ENCODE data around the gene TSPAN5.
"Not testable (repeated sequence)": the region's sequence is repeated elsewhere in the genome, so short reads cannot be mapped to it uniquely, and the experiment has no call there.

TSPAN5 gene

GRCh38 chr4:98482847-98483806, 175.3 kb downstream of the TSPAN5 start:
- no peak for DNase-seq

DNA sequence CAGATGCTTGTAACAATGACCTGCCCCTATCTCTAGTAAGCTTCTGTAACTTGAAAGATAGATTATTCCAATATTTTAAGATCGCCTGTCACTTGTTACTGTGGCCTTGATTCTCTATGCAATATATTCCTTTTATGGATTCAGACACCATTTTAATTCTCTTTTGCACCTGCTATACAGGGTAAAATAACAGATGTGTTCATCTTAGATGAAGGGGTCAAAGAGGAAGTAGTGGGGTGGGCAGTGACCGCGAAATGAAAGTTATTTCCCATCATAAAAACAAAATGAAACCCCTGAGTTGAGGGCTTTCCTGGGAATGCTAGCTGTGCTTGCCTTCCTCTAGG, 175.9 kb downstream of the TSPAN5 start:
- no peak for DNase-seq

DNA sequence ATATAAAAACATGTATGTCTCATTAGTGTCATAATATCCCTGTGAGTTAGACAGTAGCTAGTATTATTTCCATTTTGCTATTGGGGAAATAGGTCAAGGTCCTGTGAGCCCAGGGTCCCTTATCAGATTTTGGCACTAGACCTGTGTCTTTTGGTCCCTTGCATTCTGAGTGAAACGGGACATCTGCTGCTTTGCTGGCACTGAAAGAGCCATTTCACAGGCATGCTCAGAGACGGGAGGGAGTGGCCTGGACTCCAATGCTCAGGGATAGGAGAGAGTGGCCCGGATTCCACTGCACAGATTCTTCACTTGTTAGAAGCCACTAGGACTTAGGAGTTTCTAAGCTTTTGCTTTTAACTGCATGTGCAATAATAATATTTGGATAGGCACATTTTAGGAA, 177.2 kb downstream of the TSPAN5 start:
- no peak for DNase-seq

GRCh38 chr4:98480535-98480934, 177.9 kb downstream of the TSPAN5 start:
- no peak for DNase-seq

DNA sequence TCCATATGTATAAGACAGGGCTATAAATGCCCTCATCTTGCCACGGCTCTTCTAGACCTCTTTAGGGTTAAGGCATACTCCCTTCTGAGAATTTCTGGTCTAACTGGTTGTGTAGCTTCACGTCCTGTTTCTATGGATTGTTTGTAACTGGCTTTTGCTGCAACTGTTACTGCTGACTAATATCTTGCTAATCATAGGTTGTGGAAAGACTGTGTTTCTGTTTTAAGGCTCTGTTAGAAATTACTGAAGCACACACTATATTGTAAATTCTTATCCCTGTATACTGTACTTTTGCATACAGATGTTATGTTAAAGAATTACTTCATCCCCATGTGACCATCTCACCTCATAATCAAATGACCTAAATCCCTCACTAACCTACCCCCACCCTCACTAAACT, 178.8 kb downstream of the TSPAN5 start:
- DNase-seq: not testable (repeated sequence)

DNA sequence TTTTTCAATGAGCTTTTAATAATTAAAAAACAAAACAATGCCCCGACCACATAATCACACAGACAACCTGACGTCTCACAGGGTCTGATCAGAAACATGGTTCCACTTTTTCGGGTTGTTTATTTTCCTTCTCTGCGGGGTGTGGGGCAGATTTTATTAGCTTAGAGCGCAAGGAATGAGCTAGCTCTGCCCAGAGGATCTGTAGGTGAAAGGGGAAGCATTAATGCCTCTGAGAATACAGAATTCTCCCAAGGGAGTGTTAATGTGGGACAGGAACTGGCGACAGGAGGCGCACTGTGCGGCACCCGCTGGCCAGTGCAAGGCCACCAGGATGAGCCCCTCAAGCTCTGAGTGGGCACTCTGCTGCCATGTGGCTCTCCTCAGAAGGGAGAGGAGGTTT, 181.5 kb downstream of the TSPAN5 start:
- DNase-seq: no peak

- no peak for DNase-seq
These were observed 184.0 kb downstream of the TSPAN5 start for GRCh38 chr4:98474408-98474844.

DNA sequence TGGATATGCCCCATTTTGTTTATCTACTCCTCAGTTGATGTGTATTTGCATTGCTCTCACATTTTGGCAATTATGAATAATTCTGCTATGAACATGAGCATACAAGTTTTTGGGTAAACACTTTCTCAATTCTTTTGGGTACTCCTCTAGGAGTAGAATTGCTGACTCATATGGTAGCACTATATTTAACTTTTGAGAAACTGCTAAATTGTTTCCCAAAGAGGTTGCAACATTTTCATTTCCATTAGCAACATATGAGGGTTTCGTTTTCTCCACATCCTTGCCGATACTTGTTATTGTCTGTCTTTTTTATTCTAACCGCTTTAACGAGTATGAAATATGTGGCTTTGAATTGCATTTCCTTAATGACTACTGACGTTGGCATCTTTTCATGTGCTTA, 185.4 kb downstream of the TSPAN5 start:
- DNase-seq: no peak

GRCh38 chr4:98470831-98471230, 187.6 kb downstream of the TSPAN5 start:
- DNase-seq: no peak

- DNase-seq: no peak
These were observed 188.0 kb downstream of the TSPAN5 start for GRCh38 chr4:98470366-98470765.

DNA sequence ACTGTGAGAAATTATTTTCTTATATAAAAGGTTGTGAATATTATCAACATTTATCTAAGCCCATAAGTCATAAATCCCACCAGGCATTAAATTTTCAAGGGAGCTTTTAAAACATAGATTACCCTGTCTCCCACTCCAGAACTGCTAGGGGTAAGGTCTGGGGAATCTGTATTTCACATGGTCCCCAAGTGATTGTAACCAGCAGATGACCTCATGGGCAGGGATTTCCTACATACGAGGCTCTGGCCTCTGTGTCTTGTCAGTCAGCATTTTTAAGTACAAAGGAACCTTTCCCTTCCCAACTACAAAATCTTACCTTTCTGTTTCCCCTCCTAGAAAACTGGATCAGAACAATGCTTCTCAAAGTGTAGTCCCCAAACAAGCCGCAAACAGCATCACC, 188.6 kb downstream of the TSPAN5 start:
- DNase-seq: no peak

GRCh38 chr4:98468709-98469108, 189.7 kb downstream of the TSPAN5 start:
- no peak for DNase-seq

GRCh38 chr4:98467627-98468072, 190.8 kb downstream of the TSPAN5 start:
- peak; percentile 70 to 81 for DNase-seq

DNA sequence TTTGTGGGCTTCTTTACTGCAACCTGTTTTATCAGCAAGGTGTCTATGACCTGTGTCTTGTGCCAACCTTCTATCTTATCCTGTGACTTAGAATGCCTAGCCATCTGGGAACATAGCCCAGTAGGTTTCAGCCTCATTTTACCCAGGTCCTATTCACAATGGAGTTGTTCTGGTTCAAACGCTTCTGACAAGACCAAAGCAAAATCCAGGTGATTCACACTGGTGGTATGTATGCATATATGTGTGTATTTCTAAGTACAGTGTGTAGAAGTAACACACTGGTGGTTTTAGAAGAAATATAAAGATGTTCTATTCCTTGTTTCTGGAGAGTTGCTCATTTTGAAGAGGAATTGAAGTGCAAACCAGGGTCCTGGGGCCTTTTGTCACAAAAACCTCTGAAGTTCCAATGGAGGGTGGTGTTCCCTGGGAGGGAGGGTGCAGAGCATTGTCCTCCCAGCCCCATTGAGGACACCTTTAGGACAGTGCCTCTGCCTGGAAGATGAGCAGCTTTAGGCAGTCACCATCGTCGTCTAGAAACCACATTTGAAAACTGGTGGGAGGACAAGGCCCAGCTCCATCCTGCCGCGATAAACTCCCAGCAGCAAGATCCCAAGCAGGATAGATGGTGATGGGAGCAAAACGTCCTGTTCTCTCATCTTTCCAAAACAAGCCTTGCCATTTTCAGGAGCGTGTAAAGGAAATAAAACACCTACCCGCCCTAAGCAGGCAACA, 191.4 kb downstream of the TSPAN5 start:
- DNase-seq: no peak

DNA sequence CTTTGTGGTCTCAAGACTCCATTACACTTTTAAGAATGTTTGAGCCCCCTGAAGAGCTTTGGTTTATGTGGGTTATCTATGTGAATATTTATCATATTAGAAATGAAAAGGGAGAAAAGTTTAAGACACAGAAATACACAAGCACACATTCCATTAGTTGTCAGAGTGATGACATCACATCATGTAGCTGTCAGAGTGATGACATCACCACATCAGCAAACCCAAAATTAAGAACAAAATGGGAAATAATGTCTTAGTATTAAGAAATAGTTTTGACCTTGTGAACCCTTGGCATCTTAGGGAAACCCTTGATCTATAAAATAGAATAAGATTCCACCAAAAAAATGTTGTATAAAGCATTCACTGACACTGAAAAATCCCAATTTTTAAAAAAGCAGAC, 195.9 kb downstream of the TSPAN5 start:
- no peak for DNase-seq

- not testable (repeated sequence) for DNase-seq
These were observed 197.1 kb downstream of the TSPAN5 start for GRCh38 chr4:98461121-98461865.

DNA sequence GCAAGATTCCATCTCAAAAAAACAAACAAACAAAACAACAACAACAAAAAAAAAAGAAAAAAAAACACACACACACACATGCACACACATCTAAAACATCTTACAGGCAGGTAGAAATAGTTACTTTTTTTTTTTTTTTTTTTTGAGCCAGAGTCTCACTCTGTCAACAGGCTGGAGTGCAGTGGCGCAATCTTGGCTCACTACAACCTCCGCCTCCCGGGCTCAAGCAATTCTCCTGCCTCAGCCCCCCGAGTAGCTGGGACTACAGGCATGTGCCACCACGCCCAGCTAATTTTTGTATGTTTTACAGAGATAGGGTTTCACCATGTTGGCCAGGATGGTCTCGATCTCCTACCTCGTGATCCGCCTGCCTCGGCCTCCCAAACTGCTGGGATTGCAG, 201.0 kb downstream of the TSPAN5 start:
- DNase-seq: not testable (repeated sequence)

- no peak for DNase-seq
These were observed 206.3 kb downstream of the TSPAN5 start for GRCh38 chr4:98452091-98452490.

DNA sequence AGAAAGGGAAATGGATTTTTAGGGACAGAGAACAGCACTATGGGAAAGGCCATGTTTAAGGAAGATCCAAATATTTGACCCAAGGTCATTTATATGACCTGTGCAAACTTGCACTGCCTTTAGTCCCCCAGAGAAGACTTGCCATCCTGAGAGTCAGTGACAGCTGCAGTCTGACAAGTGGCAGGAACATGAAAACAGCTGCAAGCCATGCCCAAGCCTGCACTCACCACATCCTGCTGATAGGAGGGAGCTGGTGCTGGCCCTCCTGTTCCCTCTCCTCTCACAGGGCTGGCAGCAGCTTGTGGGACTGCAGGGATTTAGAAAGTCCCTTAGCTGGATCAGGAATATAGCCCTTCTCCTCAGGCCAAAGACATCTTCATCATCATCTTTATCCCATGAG, 209.5 kb downstream of the TSPAN5 start:
- peak; percentile 9 to 33 for DNase-seq

- DNase-seq: peak; percentile 4 to 9
These were observed 210.8 kb downstream of the TSPAN5 start for GRCh38 chr4:98447648-98448047.

DNA sequence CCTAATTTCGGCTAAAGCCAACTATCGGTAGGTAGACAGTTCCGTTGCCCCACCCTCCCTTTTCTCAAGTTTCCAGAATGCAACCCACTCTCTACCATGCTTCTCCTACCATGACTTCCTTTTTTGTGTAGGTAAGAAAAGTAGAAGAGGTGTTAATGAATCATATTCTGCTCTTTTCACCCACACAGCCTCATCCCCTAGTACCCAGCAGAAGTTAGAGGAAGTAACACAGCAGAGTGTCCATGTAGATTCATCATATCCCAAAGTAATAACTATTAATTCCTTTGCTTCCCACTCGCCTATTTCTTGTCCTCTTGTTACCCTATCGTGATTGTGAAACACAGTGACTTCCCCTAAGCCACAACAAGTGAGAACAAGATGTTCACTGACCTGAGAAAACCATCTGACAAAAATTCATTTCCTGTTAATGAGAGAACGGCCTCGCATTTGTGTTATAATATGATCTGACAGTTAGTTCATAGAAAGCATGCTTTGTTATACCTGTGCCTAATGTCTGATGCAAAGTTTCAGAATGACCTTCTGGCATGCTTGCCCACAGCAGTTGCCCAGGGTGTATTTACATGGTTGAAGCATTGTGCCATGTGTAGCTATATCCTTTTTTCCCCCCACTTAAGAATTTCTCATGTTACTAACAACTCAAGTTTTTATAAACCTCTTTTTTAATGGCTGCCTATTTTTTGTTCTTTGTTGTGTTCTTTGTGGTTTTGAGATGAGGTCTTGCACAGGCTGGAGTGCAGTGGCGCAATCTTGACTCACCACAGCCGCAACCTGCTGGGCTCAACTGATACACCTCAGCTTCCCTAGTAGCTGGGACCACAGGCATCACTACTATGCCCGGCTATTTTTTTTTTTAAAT, 211.7 kb downstream of the TSPAN5 start:
- DNase-seq: peak; percentile 43 to 66

GRCh38 chr4:98444371-98444770, 214.0 kb downstream of the TSPAN5 start:
- DNase-seq: no peak
